IPS DF 6.9 (cell line): ENCODE data around the gene MOGAT2.

ENCODE experiments used
- DNase-seq: peaks from one replicate; pipeline ENCODE4 v3.0.0-alpha.2; 2013; ENCODE audit warnings: low read depth, low spot score
- H3K27ac ChIP-seq: one replicate; pipeline ENCODE4 v1.5.1; 2013; ENCODE audit warnings: low read length, control low read depth
- H3K27me3 ChIP-seq: 2 replicates; pipeline ENCODE4 v1.6.1; 2013; ENCODE audit warnings: mild to moderate bottlenecking, low read length; ENCODE audit not compliant: control insufficient read depth, insufficient read depth
- H3K36me3 ChIP-seq: 2 replicates; pipeline ENCODE4 v1.6.1; 2013; ENCODE audit warnings: low read length; ENCODE audit not compliant: control insufficient read depth, insufficient read depth
- H3K4me1 ChIP-seq: 2 replicates; pipeline ENCODE4 v1.6.1; 2013; ENCODE audit warnings: low read length; ENCODE audit not compliant: control insufficient read depth, insufficient read depth
- H3K4me3 ChIP-seq: 2 replicates; pipeline ENCODE4 v1.5.1; 2013; ENCODE audit warnings: mild to moderate bottlenecking, low read length
- H3K9me3 ChIP-seq: 2 replicates; pipeline ENCODE4 v1.6.1; 2013; ENCODE audit warnings: low read length, inconsistent platforms; ENCODE audit not compliant: control insufficient read depth, insufficient read depth
- WGBS: extraction: QIAGEN DNeasy Blood & Tissue Kit; methylation state at CpG from one replicate; pipeline ENCODE4 v1.1.7; 2013; ENCODE audit warnings: mixed read lengths, missing lambda C conversion rate; ENCODE audit not compliant: insufficient read length, insufficient coverage; 5-methylcytosine and 5-hydroxymethylcytosine counted together

Gene MOGAT2

DNA sequence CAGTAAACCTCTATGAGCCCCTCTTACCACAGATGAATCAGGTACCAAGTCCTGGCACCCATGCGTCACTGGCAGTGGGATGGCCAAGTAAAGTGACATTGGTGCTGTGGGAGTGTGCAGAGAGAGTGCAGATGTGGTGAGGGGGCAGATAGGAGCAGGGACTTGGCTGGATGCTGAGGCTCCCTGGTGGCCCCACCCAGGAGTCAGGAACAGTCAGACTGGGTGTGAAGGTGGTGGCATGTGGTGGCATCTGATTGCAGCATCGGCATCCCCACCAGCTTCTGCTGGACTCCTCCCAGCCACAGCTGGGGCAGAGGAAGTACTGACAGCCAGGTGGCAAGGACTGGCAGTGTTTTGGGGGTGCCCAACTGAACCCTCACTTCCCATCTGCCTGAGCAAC lies 62.3 kb downstream of the MOGAT2 start:
- no CpG with 5 or more reads among the region's 2 CpGs for WGBS
- H3K9me3 ChIP-seq = no peaks in the 10 kb centered on the region
- no peak overlapping the region for H3K4me3 ChIP-seq
- no peak overlapping the region for H3K27ac ChIP-seq
- DNase-seq = no peak
- no peaks in the 10 kb centered on the region for H3K27me3 ChIP-seq
- H3K36me3 ChIP-seq = no peaks in the 10 kb centered on the region
- H3K4me1 ChIP-seq = no peaks in the 10 kb centered on the region

DNA sequence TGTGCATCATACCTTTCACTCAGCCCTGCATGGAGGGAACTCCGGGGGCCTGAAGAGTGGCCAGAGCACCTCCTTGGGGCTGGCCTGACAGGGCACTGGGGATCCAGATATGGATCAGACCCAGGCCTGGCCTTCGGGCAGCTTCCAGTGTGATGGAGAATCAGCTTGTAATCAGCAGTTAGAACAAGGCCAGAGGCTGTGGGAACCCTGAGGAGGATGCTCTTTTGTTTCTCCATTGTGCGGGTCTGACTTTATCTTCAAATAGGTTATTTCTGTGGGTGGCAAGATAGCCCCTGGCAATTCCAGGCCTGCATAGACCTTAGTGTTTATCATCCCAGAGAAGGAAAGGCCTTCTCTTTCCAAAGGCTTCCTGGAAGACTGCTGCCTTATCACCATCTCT lies 63.2 kb downstream of the MOGAT2 start:
- H3K4me3 ChIP-seq = no peak overlapping the region
- DNase-seq = no peak
- H3K27me3 ChIP-seq = no peaks in the 10 kb centered on the region
- no CpG with 5 or more reads among the region's 3 CpGs for WGBS
- no peaks in the 10 kb centered on the region for H3K4me1 ChIP-seq
- H3K9me3 ChIP-seq = no peaks in the 10 kb centered on the region
- H3K36me3 ChIP-seq = no peaks in the 10 kb centered on the region
- H3K27ac ChIP-seq = no peak overlapping the region

DNA sequence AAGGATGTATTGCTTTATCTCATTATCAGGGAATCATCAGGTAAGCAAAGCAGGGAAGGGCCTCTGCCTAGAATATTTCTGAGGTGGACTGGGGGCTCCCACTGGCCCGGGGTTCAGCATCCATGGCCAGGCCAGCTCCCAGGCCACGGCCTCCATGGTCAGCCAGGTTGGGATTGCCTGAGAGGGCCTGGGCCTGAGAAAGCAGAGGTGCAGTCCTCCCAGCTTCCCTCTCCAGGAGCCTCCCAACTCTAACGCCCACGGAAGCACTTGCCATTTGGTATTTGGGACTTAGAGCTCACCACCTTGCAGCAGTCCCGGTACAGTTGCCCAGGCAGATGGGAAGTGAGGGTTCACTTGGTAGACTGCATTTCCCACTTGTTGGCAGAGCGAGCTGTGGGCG lies 63.7 kb downstream of the MOGAT2 start:
- Histone ChIP-seq H3K4me3 (no peak overlapping the region), H3K4me1 (no peaks in the 10 kb centered on the region), H3K36me3 (no peaks in the 10 kb centered on the region), H3K27ac (no peak overlapping the region), H3K27me3 (no peaks in the 10 kb centered on the region), H3K9me3 (no peaks in the 10 kb centered on the region)
- DNase-seq = no peak
- WGBS = no CpG with 5 or more reads among the region's 7 CpGs

DNA sequence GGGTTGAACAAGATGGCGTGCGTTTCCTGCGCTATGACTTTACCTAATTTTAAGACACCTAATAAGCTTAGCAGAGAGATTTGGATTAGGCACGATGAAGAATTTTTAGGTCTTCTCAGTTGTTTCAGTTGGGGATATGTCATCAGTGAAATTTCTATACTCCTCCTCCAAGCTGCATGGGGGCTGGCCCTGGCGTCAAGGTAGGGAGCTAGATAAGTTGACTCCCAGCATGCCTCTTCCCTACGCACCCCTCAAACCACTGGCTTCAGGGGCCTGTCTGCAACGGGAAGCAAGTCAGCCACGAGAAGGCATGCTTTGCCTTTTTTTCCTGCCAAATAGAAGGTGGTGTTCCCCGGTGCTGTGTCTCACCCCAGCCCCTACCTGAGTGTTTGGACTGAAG lies 64.2 kb downstream of the MOGAT2 start:
- no peak overlapping the region for H3K27ac ChIP-seq
- no peak overlapping the region for H3K4me3 ChIP-seq
- H3K9me3 ChIP-seq = no peaks in the 10 kb centered on the region
- no peak for DNase-seq
- no peaks in the 10 kb centered on the region for H3K4me1 ChIP-seq
- WGBS = no CpG with 5 or more reads among the region's 9 CpGs
- no peaks in the 10 kb centered on the region for H3K36me3 ChIP-seq
- no peaks in the 10 kb centered on the region for H3K27me3 ChIP-seq
